ENCODE data around the gene AMD1. TPM values are rescaled to one million over a fixed set of nuclear protein-coding genes. Genes with fewer than 3 reads are reported as not detected.
A peak's percentile ranks its signal among the peaks of the same experiment; 100 is the strongest.

The AMD1 gene
- total and polyA plus RNA-seq, 2 of the 8 experiments (the other 6 are each of a cell fraction or from before 2014, with no cell fraction given) = 60.9 to 177 TPM

GRCh38 chr6:110876170-110876773 is 1.7 kb downstream of the AMD1 start (continued):
- TF ChIP-seq POLR2A (IDR thresholded peaks at IDR 0.05; ENCODE audit: control extremely low read depth in 1 of 2, low read depth in 2 of 2, low read length in 2 of 2) = peak; percentile 95 to 97

All from H1 (cell line).